ENCODE data around the gene TRAPPC2L.

GRCh38 chr16:88834670-88835069 is 22.3 kb upstream of the TRAPPC2L start:
- no peak for TF ChIP-seq CTCF (IDR thresholded peaks at IDR 0.05)
- no peak for TF ChIP-seq ZFX (IDR thresholded peaks at IDR 0.05; ENCODE audit: borderline replicate concordance)

Data from 22Rv1 (cell line).